ENCODE data around the gene DLGAP4.
"Not testable (repeated sequence)": the region's sequence is repeated elsewhere in the genome, so short reads cannot be mapped to it uniquely, and the experiment has no call there.

The DLGAP4 gene

DNA sequence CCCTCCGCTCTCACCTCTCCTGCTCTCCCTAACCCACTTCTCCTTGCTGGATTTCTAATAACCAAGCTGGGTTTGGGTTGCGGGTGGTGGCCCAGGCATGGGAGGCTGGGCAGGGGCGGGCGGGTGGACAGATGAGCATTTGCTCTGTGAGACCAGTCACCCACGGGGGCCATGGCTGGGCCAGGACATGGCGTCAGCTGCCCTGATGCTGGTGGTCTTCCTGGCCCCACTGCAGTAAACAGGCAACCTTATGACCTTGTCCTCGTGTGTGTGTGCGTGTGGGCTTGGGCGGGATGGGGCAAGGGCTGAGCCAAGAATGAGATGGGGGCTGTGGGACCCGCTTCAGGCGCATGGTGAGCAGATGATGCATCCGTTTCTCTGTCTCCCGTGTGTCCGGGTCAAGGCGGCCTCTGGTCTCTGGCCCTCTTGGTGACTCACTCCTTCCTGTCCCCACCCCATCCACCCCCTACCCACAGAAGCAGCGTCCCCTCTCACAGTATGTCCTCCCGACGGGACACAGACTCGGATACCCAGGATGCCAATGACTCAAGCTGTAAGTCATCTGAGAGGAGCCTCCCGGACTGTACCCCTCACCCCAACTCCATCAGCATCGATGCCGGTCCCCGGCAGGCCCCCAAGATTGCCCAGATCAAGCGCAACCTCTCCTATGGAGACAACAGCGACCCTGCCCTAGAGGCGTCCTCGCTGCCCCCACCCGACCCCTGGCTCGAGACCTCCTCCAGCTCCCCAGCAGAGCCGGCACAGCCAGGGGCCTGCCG is 193.8 kb downstream of the DLGAP4 start:
- DNase-seq (ENCODE audit: low spot score): no peak

GRCh38 chr20:36501367-36502006 is 195.3 kb downstream of the DLGAP4 start:
- no peak for DNase-seq (ENCODE audit: low spot score)

DNA sequence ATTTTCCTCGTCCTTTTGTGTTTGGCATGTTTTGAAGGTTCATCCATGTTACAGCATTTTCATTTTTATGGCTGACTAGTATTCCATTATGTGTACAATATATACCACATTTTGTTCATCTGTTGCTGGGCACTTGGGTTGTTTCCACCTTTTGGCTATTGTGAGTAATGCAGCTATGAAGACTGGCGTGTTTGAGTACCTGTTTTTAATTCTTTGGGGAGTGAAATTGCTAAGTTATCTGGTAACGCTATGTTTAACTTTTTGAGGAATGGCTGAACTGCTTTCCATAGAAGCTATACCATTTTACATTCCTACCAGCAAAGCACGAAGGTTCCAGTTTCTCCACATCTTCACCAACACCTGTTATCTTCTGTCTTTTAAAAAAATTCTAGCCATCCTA is 198.2 kb downstream of the DLGAP4 start:
- DNase-seq (ENCODE audit: low spot score): no peak

GRCh38 chr20:36506253-36506652 is 200.1 kb downstream of the DLGAP4 start:
- DNase-seq (ENCODE audit: low spot score): no peak

- DNase-seq (ENCODE audit: low spot score): no peak
Measured at GRCh38 chr20:36507746-36508145, 201.6 kb downstream of the DLGAP4 start.

- no peak for DNase-seq (ENCODE audit: low spot score)
Measured at GRCh38 chr20:36519012-36519719, 213.0 kb downstream of the DLGAP4 start.

DNA sequence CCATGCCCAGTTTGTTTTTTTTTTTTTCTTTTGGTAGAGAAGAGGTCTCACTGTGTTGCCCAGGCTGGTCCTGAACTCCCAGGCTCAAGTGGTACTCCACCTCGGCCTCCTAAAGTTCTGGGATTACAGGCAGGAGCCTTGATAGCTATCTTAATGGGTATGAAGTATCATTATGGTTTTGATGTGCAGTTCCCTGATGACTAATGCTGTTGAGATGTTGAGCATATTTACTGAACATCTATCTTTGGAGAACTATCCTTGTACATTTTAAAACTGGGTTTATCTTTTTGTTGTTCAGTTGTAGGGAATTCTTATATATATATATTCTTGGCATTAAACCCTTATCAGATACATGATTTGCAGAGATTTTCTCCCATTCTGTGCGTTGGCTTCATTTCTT is 213.8 kb downstream of the DLGAP4 start:
- no peak for DNase-seq (ENCODE audit: low spot score)

DNA sequence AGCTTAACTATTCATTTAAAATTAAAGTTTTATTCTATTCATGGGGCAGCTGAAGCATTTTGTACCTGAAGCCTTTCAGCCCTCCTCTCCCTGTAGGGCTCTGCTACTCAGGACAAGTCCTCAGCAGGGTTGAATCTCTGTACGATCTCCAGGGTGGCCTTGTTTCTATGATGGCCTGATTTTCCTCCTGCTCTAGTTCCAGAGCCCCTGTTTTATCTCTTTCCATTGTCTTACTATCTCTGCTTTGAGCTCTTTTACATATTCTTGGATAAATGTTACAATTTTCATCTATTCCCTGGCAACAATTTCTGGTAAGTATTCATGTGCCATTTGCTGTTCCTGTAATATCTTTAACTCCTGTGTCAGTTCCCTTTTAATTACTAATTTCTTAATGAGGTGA is 215.4 kb downstream of the DLGAP4 start:
- no peak for DNase-seq (ENCODE audit: low spot score)

DNA sequence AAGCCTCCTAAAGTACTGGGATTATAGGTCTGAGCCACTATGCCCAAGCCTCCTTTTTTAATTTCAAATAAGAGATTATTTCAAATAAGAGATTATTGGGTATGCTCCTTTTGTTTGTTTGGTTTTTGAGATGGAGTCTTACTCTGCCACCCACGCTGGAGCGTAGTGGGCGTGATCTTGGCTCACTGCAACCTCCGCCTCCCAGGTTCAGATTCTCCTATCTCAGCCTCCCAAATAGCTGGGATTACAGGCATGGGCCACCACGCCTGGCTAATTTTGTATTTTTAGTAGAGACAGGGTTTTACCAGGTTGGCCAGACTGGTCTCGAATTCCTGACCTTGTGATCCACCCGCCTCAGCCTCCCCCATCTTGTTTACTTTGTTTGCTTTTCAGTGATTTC is 216.3 kb downstream of the DLGAP4 start:
- not testable (repeated sequence) for DNase-seq (ENCODE audit: low spot score)

DNA sequence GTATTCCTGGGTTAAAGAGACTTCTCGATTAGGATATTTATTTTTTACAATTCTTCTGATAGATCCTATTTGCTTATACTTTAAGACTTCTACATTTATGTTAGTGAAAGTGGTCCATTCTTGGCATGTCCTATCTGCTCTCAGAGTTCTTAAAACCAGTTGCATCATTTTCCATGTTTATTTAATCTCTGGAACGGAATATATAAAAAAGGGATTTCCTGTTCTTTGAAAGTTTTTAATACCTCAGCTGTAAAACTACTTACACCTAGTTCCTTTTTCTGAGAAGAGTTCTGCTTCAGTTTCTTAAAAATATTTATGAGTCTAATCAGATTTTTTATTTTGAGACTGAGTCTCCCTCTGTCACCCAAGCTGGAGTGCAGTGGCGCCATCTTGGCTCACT is 217.2 kb downstream of the DLGAP4 start:
- no peak for DNase-seq (ENCODE audit: low spot score)

- DNase-seq (ENCODE audit: low spot score): no peak
Measured at GRCh38 chr20:36525620-36526365, 219.7 kb downstream of the DLGAP4 start.

DNA sequence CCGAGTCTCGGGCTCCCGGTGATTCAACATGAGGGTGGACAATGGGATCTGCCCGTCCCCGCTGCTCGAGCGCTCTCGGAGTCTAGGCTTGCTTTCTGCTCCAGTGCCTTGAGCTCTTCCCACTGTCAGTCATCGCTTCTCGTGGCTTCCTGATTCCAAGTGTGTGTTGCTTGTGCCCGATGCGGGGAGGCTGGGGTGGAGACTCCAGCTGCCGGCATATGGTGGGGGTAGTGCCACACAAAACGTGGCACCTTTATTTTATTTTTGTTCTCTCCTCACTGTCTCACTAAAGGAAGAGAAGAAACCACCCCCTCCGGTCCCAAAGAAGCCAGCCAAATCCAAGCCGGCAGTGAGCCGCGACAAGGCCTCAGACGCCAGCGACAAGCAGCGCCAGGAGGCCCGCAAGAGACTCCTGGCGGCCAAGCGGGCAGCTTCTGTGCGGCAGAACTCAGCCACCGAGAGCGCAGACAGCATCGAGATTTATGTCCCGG is 220.4 kb downstream of the DLGAP4 start:
- DNase-seq (ENCODE audit: low spot score): no peak

DNA sequence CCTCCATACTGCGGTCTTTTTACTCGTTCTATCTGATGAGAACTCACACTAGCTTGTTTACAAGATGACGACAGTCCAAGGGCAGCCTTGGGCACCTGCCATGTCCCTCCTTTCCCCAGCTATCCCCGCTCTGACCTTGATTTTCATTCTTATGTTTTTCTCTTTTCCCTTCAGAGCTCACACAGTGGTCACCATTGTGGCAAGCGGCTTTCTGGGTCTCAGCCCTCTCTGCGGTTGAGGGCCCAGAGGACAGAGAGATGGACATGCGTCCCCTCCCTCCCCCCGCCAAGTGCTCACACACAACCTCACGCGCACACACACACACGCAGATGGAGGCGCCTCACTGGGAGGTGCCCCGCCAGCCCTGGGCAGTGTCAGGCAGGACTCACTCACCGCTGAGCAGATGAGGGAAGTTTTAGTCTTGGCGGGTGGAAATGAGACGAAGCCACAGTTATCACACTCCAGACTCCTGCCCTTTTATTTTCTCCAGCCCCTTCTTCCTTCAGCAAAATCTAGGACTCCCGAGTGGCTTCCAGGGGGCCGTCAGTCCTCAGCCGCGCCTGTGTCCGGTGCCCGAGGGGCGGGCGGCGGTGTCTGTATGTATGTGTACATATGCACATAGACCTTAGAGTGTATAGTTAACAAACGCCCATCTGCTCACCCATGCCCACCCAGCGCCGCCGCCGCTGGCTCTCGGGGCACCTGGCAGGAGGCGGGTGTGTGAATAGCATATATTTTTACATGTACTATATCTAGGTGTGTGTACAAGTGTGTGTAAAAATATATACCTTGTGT is 221.4 kb downstream of the DLGAP4 start:
- DNase-seq (ENCODE audit: low spot score): no peak

DNA sequence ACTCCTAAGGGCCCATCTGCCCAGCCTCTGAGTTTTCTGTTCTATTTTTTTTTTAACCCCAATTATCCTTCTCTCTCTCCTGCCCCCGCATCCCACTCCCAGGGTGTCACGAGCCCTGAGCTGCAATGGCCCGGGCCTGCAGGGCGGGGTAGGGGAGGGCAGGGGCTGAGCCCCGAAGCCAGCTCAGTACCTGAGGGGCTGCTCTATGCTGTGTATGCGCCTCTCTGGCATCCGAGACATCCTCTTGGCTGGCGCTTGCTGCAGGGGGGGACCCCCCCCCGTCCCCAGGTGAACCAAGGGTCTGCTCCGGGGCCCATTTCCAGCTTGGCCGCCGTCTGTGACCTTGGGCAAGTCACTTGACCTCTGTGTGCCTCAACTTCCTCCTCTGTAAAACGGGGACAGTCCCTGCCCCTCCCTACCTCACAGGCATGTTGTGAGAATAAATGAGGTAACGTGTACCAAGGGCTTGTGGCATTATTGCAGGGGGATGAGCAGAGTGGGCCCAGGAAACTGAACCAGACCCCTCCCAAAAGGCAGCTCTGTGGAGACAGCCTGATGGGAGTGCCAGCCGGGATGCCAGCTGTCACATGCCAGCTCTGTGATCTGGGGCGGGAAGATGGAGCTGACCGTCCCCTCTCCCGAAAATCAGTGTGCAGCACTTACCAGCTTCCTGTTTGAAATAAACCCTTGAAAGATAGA is 222.2 kb downstream of the DLGAP4 start:
- no peak for DNase-seq (ENCODE audit: low spot score)

- DNase-seq (ENCODE audit: low spot score): no peak
Measured at GRCh38 chr20:36528875-36529417, 222.8 kb downstream of the DLGAP4 start.

DNA sequence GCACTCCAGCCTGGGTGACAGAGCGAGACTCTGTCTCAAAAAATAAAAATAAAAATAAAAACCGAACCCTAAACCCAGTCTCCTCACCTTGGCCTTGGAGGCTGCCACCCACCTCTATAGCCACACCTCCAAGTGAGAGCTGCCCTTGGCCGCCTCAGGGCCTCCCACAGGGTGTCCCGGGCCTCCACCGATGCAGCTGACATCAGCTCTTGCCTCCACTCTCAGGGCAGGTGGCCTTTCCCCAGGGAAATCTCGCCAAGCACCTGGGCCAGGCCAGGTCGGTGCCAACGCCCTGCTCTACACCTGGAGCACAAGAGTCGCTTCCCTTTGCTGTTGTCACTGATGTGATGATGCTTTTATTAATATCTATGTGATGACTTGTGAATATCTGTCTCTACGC is 226.2 kb downstream of the DLGAP4 start:
- no peak for DNase-seq (ENCODE audit: low spot score)

DNA sequence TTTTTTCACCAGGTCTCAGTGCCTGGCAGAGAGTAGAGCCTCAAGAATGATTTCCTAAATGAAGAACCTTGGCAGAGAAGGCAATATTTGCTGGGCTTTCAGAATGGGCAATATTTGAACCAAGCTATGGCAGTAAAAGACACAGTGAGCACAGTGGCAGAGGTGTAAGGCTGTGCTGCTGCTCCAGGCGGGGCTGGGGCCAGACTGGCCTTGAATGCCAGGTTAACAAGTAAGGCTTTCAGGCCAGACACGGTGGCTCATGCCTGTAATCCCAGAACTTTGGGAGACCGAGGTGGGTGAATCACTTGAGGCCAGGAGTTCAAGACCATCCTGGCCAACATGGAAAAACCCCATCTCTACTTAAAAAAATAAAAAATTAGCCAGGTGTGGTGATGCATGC is 226.7 kb downstream of the DLGAP4 start:
- no peak for DNase-seq (ENCODE audit: low spot score)

DNA sequence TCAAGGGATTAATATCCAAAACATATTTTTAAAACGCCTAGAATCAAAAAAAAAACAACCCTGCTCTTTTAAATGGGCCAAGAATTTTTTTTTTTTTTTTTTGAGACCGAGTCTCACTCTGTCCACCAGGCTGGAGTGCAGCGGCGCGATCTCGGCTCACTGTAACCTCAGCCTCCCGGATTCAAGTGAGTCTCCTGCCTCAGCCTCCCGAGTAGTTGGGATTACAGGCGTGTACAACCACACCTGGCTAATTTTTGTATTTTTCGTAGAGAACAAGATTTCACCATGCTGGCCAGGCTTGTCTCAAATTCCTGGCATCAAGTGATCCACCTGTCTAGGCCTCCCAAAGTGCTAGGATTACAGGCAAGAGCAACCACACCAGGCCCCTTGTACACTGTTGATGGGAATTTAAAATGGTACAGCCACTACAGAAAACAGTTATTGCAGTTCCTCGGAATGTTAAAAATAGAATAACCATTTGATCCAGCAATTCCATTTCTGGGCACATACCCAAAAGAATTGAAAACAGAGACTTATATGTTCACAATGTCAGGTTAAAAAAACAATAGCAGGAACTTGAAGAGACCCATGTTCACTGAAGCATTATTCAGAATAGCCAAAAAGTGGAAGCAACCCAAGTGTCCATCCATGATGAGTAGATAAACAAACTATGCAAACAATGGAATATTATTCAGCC is 232.0 kb downstream of the DLGAP4 start:
- no peak for DNase-seq (ENCODE audit: low spot score)

- DNase-seq (ENCODE audit: low spot score): no peak
Measured at GRCh38 chr20:36540551-36541211, 234.5 kb downstream of the DLGAP4 start.

Measured in pons (tissue), 1 donor.